HEK293T (cell line): ENCODE data around the gene L3MBTL4.

ENCODE experiments used
- CTCF ChIA-PET: fragments of 350-600 bp; formaldehyde crosslinking; extraction: SDS; loops from one replicate; lab custom pipeline; 2021; ENCODE audit warnings: antibody characterized with exemption, inconsistent platforms; lab: Yijun Ruan, JAX
- POLR2A ChIA-PET: fragments of 350-600 bp; formaldehyde crosslinking; extraction: SDS; loops from one replicate; lab custom pipeline; 2020; ENCODE audit warnings: antibody characterized with exemption, inconsistent platforms; lab: Yijun Ruan, JAX
- DNase-seq: peaks from one replicate; pipeline ENCODE4 v3.0.0; 2012; ENCODE audit warnings: mixed read lengths; ENCODE audit errors: extremely low spot score
- ARNT ChIP-seq: fragments of 450-650 bp; IDR thresholded peaks from 2 replicates; pipeline ENCODE4 v1.6.1; 2017; ENCODE audit warnings: mild to moderate bottlenecking
- BHLHE40 ChIP-seq: fragments of 450-650 bp; IDR thresholded peaks from 2 replicates; pipeline ENCODE4 v1.6.1; 2016; ENCODE audit warnings: mild to moderate bottlenecking, moderate library complexity, borderline replicate concordance
- CTBP1 ChIP-seq: fragments of 450-650 bp; IDR thresholded peaks from 2 replicates; pipeline ENCODE4 v1.6.1; 2016; ENCODE audit warnings: borderline replicate concordance
- ELF4 ChIP-seq: fragments of 450-650 bp; IDR thresholded peaks from 2 replicates; pipeline ENCODE4 v1.6.1; 2017; ENCODE audit warnings: antibody characterized with exemption
- FOXA1 ChIP-seq: fragments of 450-650 bp; IDR thresholded peaks from 2 replicates; pipeline ENCODE4 v1.6.1; 2016; ENCODE audit warnings: mild to moderate bottlenecking
- FOXK2 ChIP-seq: fragments of 450-650 bp; IDR thresholded peaks from 2 replicates; pipeline ENCODE4 v1.6.1; 2016; ENCODE audit warnings: mild to moderate bottlenecking
- FOXM1 ChIP-seq: fragments of 450-650 bp; IDR thresholded peaks from 2 replicates; pipeline ENCODE4 v1.6.1; 2017; ENCODE audit warnings: mild to moderate bottlenecking, borderline replicate concordance
- HDGF ChIP-seq: fragments of 450-650 bp; IDR thresholded peaks from 2 replicates; pipeline ENCODE4 v1.6.1; 2017; ENCODE audit warnings: antibody characterized with exemption, borderline replicate concordance
- L3MBTL2 ChIP-seq: fragments of 450-650 bp; conservative IDR thresholded peaks from 2 replicates; pipeline ENCODE4 v1.6.1; 2016; ENCODE audit warnings: mild to moderate bottlenecking
- LEF1 ChIP-seq: fragments of 450-650 bp; IDR thresholded peaks from 2 replicates; pipeline ENCODE4 v1.6.1; 2017; ENCODE audit warnings: mild to moderate bottlenecking, borderline replicate concordance
- NFRKB ChIP-seq: fragments of 450-650 bp; IDR thresholded peaks from 2 replicates; pipeline ENCODE4 v1.6.1; 2016; ENCODE audit warnings: mild to moderate bottlenecking, moderate library complexity
- PKNOX1 ChIP-seq: fragments of 450-650 bp; IDR thresholded peaks from 2 replicates; pipeline ENCODE4 v1.6.1; 2016
- SP1 ChIP-seq: fragments of 450-650 bp; IDR thresholded peaks from 2 replicates; pipeline ENCODE4 v1.6.1; 2017
- SUZ12 ChIP-seq: fragments of 450-650 bp; IDR thresholded peaks from 2 replicates; pipeline ENCODE4 v1.6.1; 2016; ENCODE audit warnings: mild to moderate bottlenecking
- TARDBP ChIP-seq: fragments of 450-650 bp; IDR thresholded peaks from 2 replicates; pipeline ENCODE4 v1.6.1; 2016
- ZNF384 ChIP-seq: fragments of 450-650 bp; IDR thresholded peaks from 2 replicates; pipeline ENCODE4 v1.6.1; 2016

Gene L3MBTL4

GRCh38 chr18:5962362-5962761 lies 452.3 kb downstream of the L3MBTL4 start:
- CTCF ChIA-PET, result no interaction called here
- DNase-seq, result no peak
- POLR2A ChIA-PET, result no interaction called here
- TF ChIP-seq NFRKB (no peak), L3MBTL2 (no peak), BHLHE40 (no peak), TARDBP (no peak), FOXK2 (no peak), HDGF (no peak), ZNF384 (no peak), ELF4 (no peak), SUZ12 (no peak)

- DNase-seq, result no peak
- POLR2A ChIA-PET, result no interaction called here
- CTCF ChIA-PET, result no interaction called here
- TF ChIP-seq HDGF, result no peak
- no peak for TF ChIP-seq FOXA1
- TF ChIP-seq ELF4, result no peak
- TF ChIP-seq TARDBP, result no peak
- TF ChIP-seq BHLHE40, result no peak
- TF ChIP-seq FOXM1, result no peak
- no peak for TF ChIP-seq L3MBTL2
- TF ChIP-seq ZNF384, result no peak
- no peak for TF ChIP-seq LEF1
- no peak for TF ChIP-seq CTBP1
- no peak for TF ChIP-seq SP1
- no peak for TF ChIP-seq SUZ12
- TF ChIP-seq ARNT, result no peak
- TF ChIP-seq FOXK2, result no peak
- TF ChIP-seq PKNOX1, result no peak
- no peak for TF ChIP-seq NFRKB
These were observed 452.9 kb downstream of the L3MBTL4 start for GRCh38 chr18:5961828-5962150.

GRCh38 chr18:5961097-5961827 lies 453.4 kb downstream of the L3MBTL4 start:
- ChIA-PET CTCF (no interaction called here), POLR2A (no interaction called here)
- DNase-seq, result no peak
- no peak for TF ChIP-seq FOXK2
- no peak for TF ChIP-seq FOXM1
- TF ChIP-seq FOXA1, result no peak
- TF ChIP-seq SP1, result no peak
- TF ChIP-seq ELF4, result no peak
- no peak for TF ChIP-seq LEF1
- no peak for TF ChIP-seq BHLHE40
- TF ChIP-seq HDGF, result no peak
- no peak for TF ChIP-seq ARNT
- TF ChIP-seq ZNF384, result no peak
- TF ChIP-seq PKNOX1, result no peak

- CTCF ChIA-PET, result no interaction called here
- DNase-seq, result no peak
- no peak for TF ChIP-seq ZNF384
- no peak for TF ChIP-seq PKNOX1
- TF ChIP-seq FOXA1, result no peak
These were observed 455.9 kb downstream of the L3MBTL4 start for GRCh38 chr18:5958822-5959221.

GRCh38 chr18:5955861-5956260 lies 458.9 kb downstream of the L3MBTL4 start:
- CTCF ChIA-PET, result no interaction called here
- no peak for TF ChIP-seq LEF1
- TF ChIP-seq ARNT, result no peak
- no peak for TF ChIP-seq FOXM1
- TF ChIP-seq SP1, result no peak
- no peak for TF ChIP-seq PKNOX1
- no peak for TF ChIP-seq NFRKB
- TF ChIP-seq ELF4, result no peak
- no peak for TF ChIP-seq HDGF
- TF ChIP-seq L3MBTL2, result no peak
- no peak for TF ChIP-seq BHLHE40
- POLR2A ChIA-PET, result no interaction called here
- no peak for DNase-seq

More at GRCh38 chr18:5958822-5959221, 455.9 kb downstream of the L3MBTL4 start:
- POLR2A ChIA-PET, result no interaction called here

GRCh38 chr18:5951515-5952091 lies 463.1 kb downstream of the L3MBTL4 start:
- CTCF ChIA-PET, result no interaction called here
- no peak for DNase-seq
- TF ChIP-seq BHLHE40, result no peak
- TF ChIP-seq SUZ12, result no peak
- no peak for TF ChIP-seq TARDBP
- TF ChIP-seq ARNT, result no peak
- TF ChIP-seq LEF1, result no peak
- no peak for TF ChIP-seq ELF4
- TF ChIP-seq NFRKB, result no peak
- no peak for TF ChIP-seq L3MBTL2
- no peak for TF ChIP-seq ZNF384
- no peak for TF ChIP-seq HDGF
- TF ChIP-seq FOXA1, result no peak
- TF ChIP-seq PKNOX1, result no peak
- TF ChIP-seq SP1, result no peak
- POLR2A ChIA-PET, result interaction anchor here (0.6 kb wide), 1 partner anchor 32 kb away, joined by 4 read pairs; no protein-coding TSS in a partner anchor
